Kidney (tissue), 22 donors: ENCODE measurements around the gene CIT. TPM values are rescaled to one million over a fixed set of nuclear protein-coding genes. Genes with fewer than 3 reads are reported as not detected.

ENCODE experiments used
- DNase-seq, 5 donors: peaks; one replicate each; pipeline ENCODE4 v3.0.0-alpha.2; 2013 to 2020
- FAIRE-seq: peaks from 2 replicates; lab custom pipeline; 2012; peaks lifted over from hg19 to GRCh38; lab: Jason Lieb, UNC
- H3K27ac ChIP-seq, 2 donors: one replicate each; pipeline ENCODE4 v1.7.0; 2013; ENCODE audit warnings: low read depth in 2 of 2, low read length in 2 of 2, inconsistent platforms in 1 of 2
- H3K27me3 ChIP-seq: one replicate; pipeline ENCODE4 v1.7.1; 2013; ENCODE audit warnings: low read length, inconsistent platforms; ENCODE audit not compliant: control insufficient read depth, insufficient read depth
- H3K36me3 ChIP-seq, 3 donors: one replicate each; pipeline versions ENCODE4 v1.7.0 to v1.7.1; 2013; ENCODE audit warnings: low read length in 3 of 3, control low read depth in 1 of 3, inconsistent platforms in 1 of 3; ENCODE audit not compliant: insufficient read depth in 3 of 3, control insufficient read depth in 2 of 3
- H3K4me1 ChIP-seq, 3 donors: one replicate each; pipeline versions ENCODE4 v1.7.0 to v1.7.1; 2013; ENCODE audit warnings: low read length in 3 of 3, inconsistent platforms in 1 of 3, low read depth in 1 of 3; ENCODE audit not compliant: control insufficient read depth in 2 of 3, insufficient read depth in 2 of 3
- H3K4me3 ChIP-seq, 3 donors: one replicate each; pipeline versions ENCODE4 v1.7.0 to v1.8.1; 2013; ENCODE audit warnings: low read length in 3 of 3, control low read depth in 1 of 3, inconsistent platforms in 1 of 3
- H3K9ac ChIP-seq, 3 donors: one replicate each; pipeline versions ENCODE4 v1.7.0 to v1.7.1; 2013; ENCODE audit warnings: low read length in 3 of 3, control low read depth in 1 of 3, inconsistent platforms in 1 of 3
- H3K9me3 ChIP-seq, 3 donors: one replicate each; pipeline versions ENCODE4 v1.7.0 to v1.7.1; 2013; ENCODE audit warnings: low read length in 3 of 3, control low read depth in 1 of 3, inconsistent platforms in 1 of 3; ENCODE audit not compliant: control insufficient read depth in 2 of 3, insufficient read depth in 1 of 3
- intact Hi-C: fragments of 100-400 bp; cut with DNase I; formaldehyde crosslinking; loops from one replicate; pipeline ENCODE4 v1.11.1; 2022
- long read RNA-seq, 10 donors: library from polyadenylated mRNA in 1 of 10; unstranded in 1 of 10; transcript quantifications; one replicate each; pipeline ENCODE4 v2.0.0 and lab custom pipeline, GENCODE V29; 2021 to 2026
- polyA plus RNA-seq: library from polyadenylated mRNA; stranded (reverse); fragments of 350-450 nt; fragmentation: Illumina TruSeq; extraction: RNeasy Lipid Tissue Mini Kit (QIAGEN cat#74804); gene quantifications from one replicate; pipeline ENCODE4 v1.2.3, GENCODE V29; 2014; ENCODE audit warnings: low read depth, low replicate concordance; ENCODE audit not compliant: insufficient read depth
- total RNA-seq: library from RNA; stranded (reverse); fragmentation: NEBNext Ultra II Directional; extraction: Animal tissue kit (Norgen Biotek cat#: 25700); gene quantifications from one replicate; pipeline ENCODE4 v1.2.1, GENCODE V29; 2021
- TF ChIP-seq, protein P1 (sequence below): IDR thresholded peaks from 3 replicates; pipeline ENCODE4 v1.5.1; 2012; ENCODE audit warnings: mild to moderate bottlenecking, moderate library complexity, borderline replicate concordance; ENCODE audit not compliant: insufficient read depth; ENCODE audit errors: extremely low read depth
- donor health status: control.
- donor health status: control.
- donor health status: control.
- donor health status: control.
- donor health status: control.
- donor health status: DM: yes; HTN: yes; CAD: no.
- donor health status: Normal renal cell carcinoma (clear cell type).

The CIT gene, protein sequence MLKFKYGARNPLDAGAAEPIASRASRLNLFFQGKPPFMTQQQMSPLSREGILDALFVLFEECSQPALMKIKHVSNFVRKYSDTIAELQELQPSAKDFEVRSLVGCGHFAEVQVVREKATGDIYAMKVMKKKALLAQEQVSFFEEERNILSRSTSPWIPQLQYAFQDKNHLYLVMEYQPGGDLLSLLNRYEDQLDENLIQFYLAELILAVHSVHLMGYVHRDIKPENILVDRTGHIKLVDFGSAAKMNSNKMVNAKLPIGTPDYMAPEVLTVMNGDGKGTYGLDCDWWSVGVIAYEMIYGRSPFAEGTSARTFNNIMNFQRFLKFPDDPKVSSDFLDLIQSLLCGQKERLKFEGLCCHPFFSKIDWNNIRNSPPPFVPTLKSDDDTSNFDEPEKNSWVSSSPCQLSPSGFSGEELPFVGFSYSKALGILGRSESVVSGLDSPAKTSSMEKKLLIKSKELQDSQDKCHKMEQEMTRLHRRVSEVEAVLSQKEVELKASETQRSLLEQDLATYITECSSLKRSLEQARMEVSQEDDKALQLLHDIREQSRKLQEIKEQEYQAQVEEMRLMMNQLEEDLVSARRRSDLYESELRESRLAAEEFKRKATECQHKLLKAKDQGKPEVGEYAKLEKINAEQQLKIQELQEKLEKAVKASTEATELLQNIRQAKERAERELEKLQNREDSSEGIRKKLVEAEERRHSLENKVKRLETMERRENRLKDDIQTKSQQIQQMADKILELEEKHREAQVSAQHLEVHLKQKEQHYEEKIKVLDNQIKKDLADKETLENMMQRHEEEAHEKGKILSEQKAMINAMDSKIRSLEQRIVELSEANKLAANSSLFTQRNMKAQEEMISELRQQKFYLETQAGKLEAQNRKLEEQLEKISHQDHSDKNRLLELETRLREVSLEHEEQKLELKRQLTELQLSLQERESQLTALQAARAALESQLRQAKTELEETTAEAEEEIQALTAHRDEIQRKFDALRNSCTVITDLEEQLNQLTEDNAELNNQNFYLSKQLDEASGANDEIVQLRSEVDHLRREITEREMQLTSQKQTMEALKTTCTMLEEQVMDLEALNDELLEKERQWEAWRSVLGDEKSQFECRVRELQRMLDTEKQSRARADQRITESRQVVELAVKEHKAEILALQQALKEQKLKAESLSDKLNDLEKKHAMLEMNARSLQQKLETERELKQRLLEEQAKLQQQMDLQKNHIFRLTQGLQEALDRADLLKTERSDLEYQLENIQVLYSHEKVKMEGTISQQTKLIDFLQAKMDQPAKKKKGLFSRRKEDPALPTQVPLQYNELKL (N-terminal part only)
- 81.6 TPM for total RNA-seq
- polyA plus RNA-seq: 3.0 TPM
- long read RNA-seq, donor 1: 0 reads
- long read RNA-seq, donor 2, partial matches to known transcripts: 0 of 1 reads
- long read RNA-seq, donor 2, other reads (novel, unspliced or antisense): 0 of 1 reads
- long read RNA-seq, donor 3, partial matches to known transcripts: 0 of 1 reads
- long read RNA-seq, donor 3, other reads (novel, unspliced or antisense): 0 of 1 reads
- long read RNA-seq, donor 4: 0 reads
- long read RNA-seq, donor 5: 0 reads
- long read RNA-seq, donor 6: 0 reads
- long read RNA-seq, donor 7, partial matches to known transcripts: 11 of 61 reads
- long read RNA-seq, donor 7, other reads (novel, unspliced or antisense): 50 of 61 reads
- long read RNA-seq, donor 8: 0 reads
- long read RNA-seq, donor 9: 0 reads
- long read RNA-seq, donor 10: 0 reads

GRCh38 chr12:119876761-119877638 is at the start of gene CIT:
Gene CIT (minus strand): TSS chr12:119877320. CDS start chr12:119876168, 1,152 bp downstream.
- Histone ChIP-seq H3K27ac (no peak within 1 kb of the TSS), H3K9me3 (no peaks in the 10 kb centered on the region), H3K36me3 (no peaks in the 10 kb centered on the region), H3K9ac (peak within 1 kb of the TSS; percentile 50 to 71 (median 52)), H3K27me3 (no peaks in the 10 kb centered on the region), H3K4me1 (peaks cover 0 to 2% (median 0%) of the 10 kb centered on the region in 3 donors), H3K4me3 (peak within 1 kb of the TSS; percentile 65 to 80 (median 75))
- peak; percentile 93 to 98 (median 94) for DNase-seq
- intact Hi-C loops: no loop called here
- TF ChIP-seq, protein P1, sequence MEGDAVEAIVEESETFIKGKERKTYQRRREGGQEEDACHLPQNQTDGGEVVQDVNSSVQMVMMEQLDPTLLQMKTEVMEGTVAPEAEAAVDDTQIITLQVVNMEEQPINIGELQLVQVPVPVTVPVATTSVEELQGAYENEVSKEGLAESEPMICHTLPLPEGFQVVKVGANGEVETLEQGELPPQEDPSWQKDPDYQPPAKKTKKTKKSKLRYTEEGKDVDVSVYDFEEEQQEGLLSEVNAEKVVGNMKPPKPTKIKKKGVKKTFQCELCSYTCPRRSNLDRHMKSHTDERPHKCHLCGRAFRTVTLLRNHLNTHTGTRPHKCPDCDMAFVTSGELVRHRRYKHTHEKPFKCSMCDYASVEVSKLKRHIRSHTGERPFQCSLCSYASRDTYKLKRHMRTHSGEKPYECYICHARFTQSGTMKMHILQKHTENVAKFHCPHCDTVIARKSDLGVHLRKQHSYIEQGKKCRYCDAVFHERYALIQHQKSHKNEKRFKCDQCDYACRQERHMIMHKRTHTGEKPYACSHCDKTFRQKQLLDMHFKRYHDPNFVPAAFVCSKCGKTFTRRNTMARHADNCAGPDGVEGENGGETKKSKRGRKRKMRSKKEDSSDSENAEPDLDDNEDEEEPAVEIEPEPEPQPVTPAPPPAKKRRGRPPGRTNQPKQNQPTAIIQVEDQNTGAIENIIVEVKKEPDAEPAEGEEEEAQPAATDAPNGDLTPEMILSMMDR: no peak
- FAIRE-seq: peak; percentile 94

DNA sequence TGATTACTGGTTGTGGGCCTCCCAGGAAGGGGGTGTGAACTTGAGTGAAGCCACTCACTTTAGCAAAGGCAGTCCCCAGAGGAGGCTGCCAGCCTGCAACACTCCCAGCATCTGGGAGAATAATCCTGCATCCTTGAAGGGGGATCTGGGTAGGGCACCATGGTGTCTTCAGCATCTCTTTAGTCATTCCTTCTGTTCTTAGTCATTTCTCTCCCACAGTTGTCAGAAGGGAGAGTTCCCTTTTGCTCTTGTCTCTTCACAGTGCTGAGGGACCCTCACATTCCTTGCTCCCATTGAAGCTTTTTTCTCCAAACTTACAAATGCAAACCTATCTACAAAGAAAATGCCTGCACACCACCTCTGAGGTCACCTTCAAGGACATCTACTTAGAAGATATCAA is 48.1 kb upstream of the CIT start:
- no peak overlapping the region for H3K27ac ChIP-seq
- no peaks in the 10 kb centered on the region for H3K27me3 ChIP-seq
- intact Hi-C loops: no loop called here
- TF ChIP-seq, protein P1: no peak
- no peak for DNase-seq
- no peaks in the 10 kb centered on the region for H3K36me3 ChIP-seq
- no peak for FAIRE-seq
- no peak overlapping the region for H3K9ac ChIP-seq
- H3K4me3 ChIP-seq: no peak overlapping the region
- H3K4me1 ChIP-seq: no peaks in the 10 kb centered on the region
- no peaks in the 10 kb centered on the region for H3K9me3 ChIP-seq
